GM18951 (cell line): ENCODE measurements around the gene OR10R2.

Experiments used
- POLR2A ChIP-seq: IDR thresholded peaks from 4 replicates; pipeline ENCODE4 v1.6.1; 2011; ENCODE audit warnings: mild to moderate bottlenecking; ENCODE audit not compliant: insufficient read length, insufficient read depth; ENCODE audit errors: extremely low read depth
- in situ Hi-C: fragments of 300-500 bp; cut with MboI; formaldehyde crosslinking; loops from one replicate; pipeline ENCODE4 v1.12.0; 2022; ENCODE audit warnings: low sequenced_read_pairs, mixed read lengths, inconsistent platforms; ENCODE audit not compliant: unreplicated experiment

Gene OR10R2

DNA sequence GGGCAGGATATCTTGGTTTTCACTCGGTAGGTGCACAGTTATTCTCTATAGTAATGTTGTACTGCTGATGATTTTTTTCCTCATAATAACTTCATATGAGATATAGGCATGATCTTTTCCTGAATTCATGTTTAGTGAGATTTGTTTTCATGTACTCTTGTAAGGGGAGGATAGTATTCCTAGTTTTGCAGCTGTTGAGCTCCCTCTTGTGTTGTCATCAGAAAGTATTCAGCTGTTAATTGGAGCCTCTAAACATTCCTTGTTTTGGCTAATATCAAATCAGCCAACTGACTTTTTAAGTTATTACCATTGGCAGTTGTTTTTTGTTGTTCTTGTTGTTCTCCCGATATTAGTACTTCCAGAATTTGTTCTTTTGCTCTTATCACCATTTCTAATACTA is 24.4 kb downstream of the OR10R2 start:
- in situ Hi-C loops = no loop called here
- TF ChIP-seq POLR2A = no peak

DNA sequence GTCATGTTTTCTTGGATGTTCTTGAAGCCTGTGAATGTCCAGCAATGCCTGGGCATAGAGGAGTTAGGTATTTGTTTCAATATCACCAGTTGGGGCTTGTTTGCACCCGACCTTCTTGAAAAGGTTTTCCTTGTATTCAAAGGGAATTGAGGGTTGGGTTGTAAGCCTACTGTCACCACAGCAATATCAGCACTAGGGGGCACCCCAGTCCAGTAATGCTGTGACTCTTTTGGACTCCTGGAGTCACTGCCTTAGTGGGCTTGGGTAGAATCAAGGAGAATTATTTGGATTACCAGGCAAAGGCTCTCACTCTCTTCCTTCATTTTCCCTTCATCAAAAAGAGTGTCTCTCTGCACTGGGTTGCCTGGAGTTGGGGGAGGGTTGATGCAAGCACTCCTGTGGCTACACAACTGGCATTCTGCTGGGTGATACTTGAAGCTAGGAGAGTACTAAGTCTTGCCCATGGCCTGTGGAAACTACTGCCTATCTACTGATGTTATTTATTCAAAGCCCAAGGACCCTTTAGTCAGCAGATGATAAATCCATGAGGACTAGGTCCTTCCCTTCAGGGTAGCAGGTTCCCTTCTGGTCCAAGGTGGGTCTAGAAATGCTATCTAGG is 34.5 kb downstream of the OR10R2 start:
- in situ Hi-C loops = loop anchor here (25.0 kb wide), 2 partner anchors 294 to 481 kb away; no protein-coding TSS in a partner anchor
- TF ChIP-seq POLR2A = no peak

DNA sequence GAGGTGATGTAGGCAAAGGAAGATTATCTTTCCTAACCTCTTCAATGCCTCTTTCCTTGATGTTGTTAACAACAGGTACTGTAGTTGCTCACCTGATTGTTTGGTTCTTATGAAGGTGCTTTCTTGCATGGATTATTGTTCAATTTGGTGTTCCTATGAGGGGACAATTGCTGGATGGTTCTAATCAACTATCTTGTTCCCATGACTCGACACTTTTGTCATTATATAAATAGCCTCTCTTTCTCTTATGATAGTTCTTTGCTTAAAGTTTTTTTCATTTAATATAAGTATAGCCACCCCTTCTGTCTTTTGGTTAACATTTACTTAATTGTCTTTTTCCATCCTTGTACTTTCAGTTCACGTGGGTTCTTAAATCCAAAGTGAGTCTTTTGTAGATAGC is 35.5 kb downstream of the OR10R2 start:
- no peak for TF ChIP-seq POLR2A
- in situ Hi-C loops = loop anchor here (25.0 kb wide), 2 partner anchors 295 to 480 kb away; no protein-coding TSS in a partner anchor

DNA sequence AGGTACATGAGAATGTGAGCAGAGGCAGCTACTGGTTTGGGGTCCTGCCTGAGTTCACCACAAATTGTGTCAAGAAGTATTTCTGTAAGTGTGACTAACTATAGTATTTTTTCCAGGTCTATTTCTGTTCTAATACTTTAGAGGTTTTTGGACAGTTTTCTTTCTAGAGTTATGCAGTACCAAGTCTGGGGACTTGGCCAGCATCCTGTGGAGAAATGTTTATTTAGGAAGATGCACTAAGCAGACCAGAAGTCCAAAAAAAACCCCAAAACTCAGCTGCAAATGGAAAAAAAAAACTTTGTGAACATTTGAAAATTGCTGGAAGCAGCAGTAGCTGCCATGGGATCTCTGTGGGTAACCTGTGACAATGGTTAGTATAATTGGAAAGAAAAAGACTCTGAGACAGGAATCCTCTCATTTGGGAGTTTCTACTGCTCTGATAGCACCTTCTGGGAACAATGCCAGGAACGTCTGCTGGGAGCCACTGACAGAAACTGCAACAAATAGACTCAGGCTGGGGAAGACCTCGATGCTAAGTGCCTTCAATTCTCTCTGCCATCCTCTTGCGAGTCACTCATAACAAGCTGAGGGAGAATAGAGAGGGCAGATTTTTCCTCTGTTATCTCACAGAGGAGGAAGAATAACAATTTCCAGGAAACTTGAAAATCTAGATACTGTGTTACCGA is 37.6 kb downstream of the OR10R2 start:
- no peak for TF ChIP-seq POLR2A
- in situ Hi-C loops = loop anchor here (25.0 kb wide), 2 partner anchors 297 to 478 kb away; no protein-coding TSS in a partner anchor

DNA sequence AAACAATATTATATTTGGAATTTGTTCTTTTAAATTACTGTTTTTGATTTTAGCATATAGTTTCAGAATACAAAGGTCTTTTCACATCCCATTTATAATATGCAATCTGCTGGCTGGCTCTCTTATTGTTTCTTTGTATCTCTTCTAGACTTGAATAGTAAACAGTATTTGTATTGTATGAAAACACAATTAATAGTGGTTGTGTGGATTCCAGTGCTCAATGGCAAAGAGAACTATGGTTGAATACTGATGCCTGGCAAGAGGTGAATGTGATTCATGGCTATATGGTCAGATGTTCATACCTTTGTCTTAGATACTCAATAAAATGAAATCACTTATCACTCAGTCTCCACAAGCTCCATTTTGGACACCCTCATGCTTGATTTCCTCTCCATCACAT is 44.9 kb downstream of the OR10R2 start:
- no peak for TF ChIP-seq POLR2A
- in situ Hi-C loops = loop anchor here (25.0 kb wide), 2 partner anchors 305 to 470 kb away; no protein-coding TSS in a partner anchor

DNA sequence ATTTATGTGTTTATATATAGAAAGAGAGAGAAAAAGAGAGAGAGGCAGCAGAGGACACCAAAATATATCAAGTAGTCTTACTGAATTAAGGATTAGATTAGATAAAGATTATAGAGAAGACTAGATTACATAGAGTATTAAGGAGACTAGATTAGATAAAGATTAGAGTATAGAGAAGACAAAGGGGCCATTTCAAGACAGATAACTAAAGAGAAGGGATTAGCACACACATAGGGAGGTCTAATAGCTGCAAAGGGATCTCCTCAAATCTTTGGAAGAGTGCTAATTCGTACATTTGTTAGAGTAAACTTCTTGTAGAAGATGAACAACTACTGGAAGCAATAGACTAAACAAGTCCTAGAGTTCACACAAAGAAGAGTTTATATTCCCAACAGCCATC is 48.0 kb downstream of the OR10R2 start:
- no peak for TF ChIP-seq POLR2A

DNA sequence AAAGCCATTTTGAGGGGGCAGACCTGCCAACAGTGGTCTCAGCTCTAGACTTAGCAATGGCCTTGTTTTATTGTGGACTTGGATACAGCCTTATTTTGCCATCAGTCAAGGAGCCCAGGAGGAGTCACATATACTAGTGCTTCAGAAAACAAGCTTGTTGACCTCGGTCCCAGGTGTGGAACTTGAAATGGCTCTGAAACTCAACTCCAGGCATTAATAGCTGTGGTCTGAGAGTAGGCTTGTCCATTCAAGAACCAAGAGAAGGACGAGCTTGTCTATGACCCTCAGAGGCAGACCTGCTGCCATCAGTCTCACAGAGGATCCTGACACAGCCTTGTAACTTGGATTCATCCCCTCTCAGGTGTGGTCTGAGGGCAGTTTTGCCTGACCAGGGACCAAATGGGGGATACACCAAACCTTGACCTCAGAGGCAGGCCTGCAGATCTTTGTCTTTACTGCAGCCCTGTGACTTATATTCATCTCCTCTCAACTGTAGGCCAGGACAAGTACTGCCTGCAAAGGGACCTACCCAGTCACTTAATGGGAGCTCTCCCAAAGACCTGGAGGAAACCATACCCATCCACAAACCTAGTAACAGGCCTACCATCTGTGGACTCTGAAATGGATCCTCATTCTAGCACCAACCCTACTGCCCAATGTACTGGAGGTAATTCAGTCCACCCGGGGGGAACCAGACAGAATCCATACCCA is 49.1 kb downstream of the OR10R2 start:
- in situ Hi-C loops = loop anchor here (25.0 kb wide), 2 partner anchors 309 to 466 kb away; no protein-coding TSS in a partner anchor
- TF ChIP-seq POLR2A = no peak

More for the DNA sequence above, 48.0 kb downstream of the OR10R2 start:
- in situ Hi-C loops = loop anchor here (25.0 kb wide), 2 partner anchors 308 to 467 kb away; no protein-coding TSS in a partner anchor

DNA sequence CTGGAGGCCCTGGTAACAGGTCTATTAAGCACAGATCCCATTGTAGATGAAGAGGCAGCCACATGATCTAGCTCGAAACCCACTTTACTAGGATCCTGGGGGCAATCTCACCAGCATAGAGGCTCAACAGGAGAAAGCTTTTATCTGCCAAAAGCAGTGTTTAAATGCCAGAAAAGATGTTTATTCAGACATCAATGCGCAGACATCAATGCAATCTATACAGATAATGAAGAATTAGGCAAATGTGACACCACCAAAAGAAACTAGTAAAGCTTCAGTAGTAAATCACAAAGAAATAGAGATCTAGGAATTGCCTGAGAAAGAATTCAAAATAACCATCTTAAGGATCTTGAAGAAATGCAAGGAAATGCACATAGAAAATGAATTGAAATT is 49.6 kb downstream of the OR10R2 start:
- TF ChIP-seq POLR2A = no peak
- in situ Hi-C loops = loop anchor here (25.0 kb wide), 2 partner anchors 309 to 466 kb away; no protein-coding TSS in a partner anchor

DNA sequence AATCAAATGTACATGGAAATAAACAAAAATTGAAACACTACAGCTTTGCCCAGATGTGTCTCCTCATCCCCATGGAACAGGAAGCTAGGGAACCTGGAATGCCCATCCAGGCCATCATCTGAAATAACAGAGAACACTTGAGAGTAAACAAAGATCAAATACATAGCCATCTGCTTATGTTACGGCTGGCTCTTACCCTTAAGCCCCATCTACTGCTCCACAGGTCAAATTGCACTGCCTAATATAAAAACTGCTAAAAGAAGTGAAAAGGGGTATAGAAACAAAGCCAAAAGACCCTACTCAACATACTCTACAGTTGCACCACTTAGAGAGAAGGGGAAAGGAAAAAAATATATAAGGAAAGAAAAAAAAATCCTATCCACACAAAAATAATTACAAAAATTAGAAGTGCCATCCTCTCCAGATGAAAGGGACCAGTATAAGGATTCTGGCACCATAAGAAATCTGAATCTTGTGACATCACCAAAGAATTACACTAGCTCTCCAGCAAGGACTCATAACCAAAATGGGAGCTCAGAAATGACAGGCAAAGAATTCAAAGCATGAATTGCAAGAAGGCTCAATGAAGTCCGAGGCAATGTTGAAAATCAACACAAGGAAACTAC is 55.3 kb downstream of the OR10R2 start:
- in situ Hi-C loops = no loop called here
- TF ChIP-seq POLR2A = no peak
